ENCODE measurements around the gene CALR3. TPM values are rescaled to one million over a fixed set of nuclear protein-coding genes. Genes with fewer than 3 reads are reported as not detected.

The CALR3 gene
- total RNA-seq, 2 donors from 2014 or later = not detected

DNA sequence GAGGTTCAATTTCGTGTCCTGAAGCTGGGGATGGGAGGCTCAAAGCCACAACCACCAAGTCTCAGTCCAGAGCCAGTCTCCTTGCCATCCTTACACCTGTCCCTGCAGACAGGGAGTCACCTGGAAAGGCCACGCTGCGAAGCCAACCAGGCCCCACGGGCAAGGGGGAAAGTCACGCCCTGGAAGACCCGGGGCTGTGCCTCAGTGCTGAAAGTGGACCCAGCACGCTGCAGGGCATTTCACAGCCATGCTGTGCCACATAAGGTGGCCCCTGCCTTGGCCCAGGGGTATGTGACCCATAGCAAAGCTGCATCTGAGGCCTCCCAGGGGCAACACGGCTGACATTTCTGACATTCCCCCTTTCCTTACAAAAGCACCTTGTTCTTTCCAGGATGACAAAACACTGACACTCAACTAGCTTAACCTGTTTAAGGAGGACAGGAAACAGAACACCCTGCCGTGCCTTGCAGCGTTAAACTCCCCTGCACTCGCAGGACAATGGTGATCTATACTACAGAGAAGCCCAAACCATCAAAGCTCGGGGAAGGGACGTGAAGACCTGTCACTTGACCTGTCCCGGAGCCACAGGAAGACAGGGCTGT is 31.5 kb upstream of the CALR3 start:
- no peak overlapping the region for H3K27ac ChIP-seq

GRCh38 chr19:16525751-16526481 is 29.9 kb upstream of the CALR3 start:
- DNase-seq (ENCODE audit: low spot score) (no peak), ATAC-seq (ENCODE audit: insufficient number of reproducible peaks, low FRiP score, low read depth) (no peak)
- no peaks in the 10 kb centered on the region for H3K9me3 ChIP-seq
- TF ChIP-seq, protein P1, sequence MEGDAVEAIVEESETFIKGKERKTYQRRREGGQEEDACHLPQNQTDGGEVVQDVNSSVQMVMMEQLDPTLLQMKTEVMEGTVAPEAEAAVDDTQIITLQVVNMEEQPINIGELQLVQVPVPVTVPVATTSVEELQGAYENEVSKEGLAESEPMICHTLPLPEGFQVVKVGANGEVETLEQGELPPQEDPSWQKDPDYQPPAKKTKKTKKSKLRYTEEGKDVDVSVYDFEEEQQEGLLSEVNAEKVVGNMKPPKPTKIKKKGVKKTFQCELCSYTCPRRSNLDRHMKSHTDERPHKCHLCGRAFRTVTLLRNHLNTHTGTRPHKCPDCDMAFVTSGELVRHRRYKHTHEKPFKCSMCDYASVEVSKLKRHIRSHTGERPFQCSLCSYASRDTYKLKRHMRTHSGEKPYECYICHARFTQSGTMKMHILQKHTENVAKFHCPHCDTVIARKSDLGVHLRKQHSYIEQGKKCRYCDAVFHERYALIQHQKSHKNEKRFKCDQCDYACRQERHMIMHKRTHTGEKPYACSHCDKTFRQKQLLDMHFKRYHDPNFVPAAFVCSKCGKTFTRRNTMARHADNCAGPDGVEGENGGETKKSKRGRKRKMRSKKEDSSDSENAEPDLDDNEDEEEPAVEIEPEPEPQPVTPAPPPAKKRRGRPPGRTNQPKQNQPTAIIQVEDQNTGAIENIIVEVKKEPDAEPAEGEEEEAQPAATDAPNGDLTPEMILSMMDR (IDR thresholded peaks at IDR 0.05) = no peak
- no peaks in the 10 kb centered on the region for H3K27me3 ChIP-seq (replicated peaks; ENCODE audit: insufficient read depth)
- H3K4me1 ChIP-seq (ENCODE audit: control insufficient read depth in 1 of 2, low read depth in 2 of 2) = no peaks in the 10 kb centered on the region
- H3K36me3 ChIP-seq = peaks cover 89% of the 10 kb centered on the region
- no peak overlapping the region for H3K4me3 ChIP-seq
- no peak overlapping the region for H3K27ac ChIP-seq

More for the DNA sequence above, 31.5 kb upstream of the CALR3 start:
- DNase-seq (ENCODE audit: low spot score) (no peak), ATAC-seq (ENCODE audit: insufficient number of reproducible peaks, low FRiP score, low read depth) (no peak)
- Histone ChIP-seq H3K4me1 (ENCODE audit: control insufficient read depth in 1 of 2, low read depth in 2 of 2) (no peaks in the 10 kb centered on the region), H3K9me3 (no peaks in the 10 kb centered on the region), H3K36me3 (peaks cover 94% of the 10 kb centered on the region), H3K27me3 (replicated peaks; ENCODE audit: insufficient read depth) (no peaks in the 10 kb centered on the region), H3K4me3 (no peak overlapping the region)
- TF ChIP-seq, protein P1 (IDR thresholded peaks at IDR 0.05) = no peak

- no peak for ATAC-seq (ENCODE audit: insufficient number of reproducible peaks, low FRiP score, low read depth)
- peaks cover 89% of the 10 kb centered on the region for H3K36me3 ChIP-seq
Measured at GRCh38 chr19:16524991-16525734, 29.2 kb upstream of the CALR3 start.

GRCh38 chr19:16522559-16523377 is 26.8 kb upstream of the CALR3 start:
- ATAC-seq (ENCODE audit: insufficient number of reproducible peaks, low FRiP score, low read depth) (no peak), DNase-seq (ENCODE audit: low spot score) (no peak)
- Histone ChIP-seq H3K36me3 (peaks cover 88% of the 10 kb centered on the region), H3K9me3 (no peaks in the 10 kb centered on the region), H3K4me1 (ENCODE audit: control insufficient read depth in 1 of 2, low read depth in 2 of 2) (no peaks in the 10 kb centered on the region), H3K27ac (no peak overlapping the region), H3K4me3 (no peak overlapping the region), H3K27me3 (replicated peaks; ENCODE audit: insufficient read depth) (no peaks in the 10 kb centered on the region)
- TF ChIP-seq, protein P1 (IDR thresholded peaks at IDR 0.05) = no peak

More at GRCh38 chr19:16524991-16525734, 29.2 kb upstream of the CALR3 start:
- Histone ChIP-seq H3K27ac (no peak overlapping the region), H3K4me3 (no peak overlapping the region), H3K27me3 (replicated peaks; ENCODE audit: insufficient read depth) (no peaks in the 10 kb centered on the region), H3K9me3 (no peaks in the 10 kb centered on the region), H3K4me1 (ENCODE audit: control insufficient read depth in 1 of 2, low read depth in 2 of 2) (no peaks in the 10 kb centered on the region)
- TF ChIP-seq, protein P1 (IDR thresholded peaks at IDR 0.05) = no peak
- no peak for DNase-seq (ENCODE audit: low spot score)

All from thoracic aorta (tissue), 2 donors.